ENCODE data around the gene PSMF1.

The PSMF1 gene

DNA sequence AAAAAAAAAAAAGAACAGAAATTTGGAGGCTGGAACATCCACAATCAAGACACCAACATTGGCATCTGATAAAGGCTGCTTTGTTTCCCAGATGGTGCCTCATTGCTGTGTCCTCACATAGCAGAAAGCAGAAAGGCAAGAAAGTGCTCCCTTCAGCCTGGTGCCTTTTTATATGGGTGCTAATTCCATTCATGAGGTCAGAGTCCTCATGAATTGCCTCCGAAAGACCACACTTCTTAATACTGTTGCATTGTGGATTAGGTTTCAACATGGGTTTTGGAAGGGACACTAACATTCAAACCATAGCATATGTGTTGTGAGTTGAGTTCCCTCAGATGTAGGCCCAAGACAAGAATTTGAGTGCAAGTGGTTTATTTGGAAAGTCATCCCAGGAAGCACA, 76.8 kb downstream of the PSMF1 start:
- DNase-seq, result no peak

DNA sequence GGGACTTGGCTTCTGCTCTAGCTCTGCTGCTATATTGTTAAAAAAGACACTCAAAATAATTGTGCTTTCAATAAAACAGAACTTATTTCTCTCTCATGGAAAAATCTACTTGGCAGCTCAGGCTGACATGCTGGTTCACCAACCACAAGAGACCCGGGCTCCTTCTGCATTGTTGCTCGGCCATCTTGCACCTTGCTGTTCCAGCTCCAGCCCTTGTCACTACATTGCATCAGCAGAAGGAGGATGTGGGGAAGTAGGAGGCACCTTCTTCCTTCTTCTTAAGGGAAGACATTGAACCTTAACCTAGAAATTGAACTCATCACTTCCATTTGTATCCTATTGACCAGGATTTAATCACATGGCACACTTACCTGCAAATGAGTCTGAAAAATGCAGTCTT, 78.2 kb downstream of the PSMF1 start:
- no peak for DNase-seq

DNA sequence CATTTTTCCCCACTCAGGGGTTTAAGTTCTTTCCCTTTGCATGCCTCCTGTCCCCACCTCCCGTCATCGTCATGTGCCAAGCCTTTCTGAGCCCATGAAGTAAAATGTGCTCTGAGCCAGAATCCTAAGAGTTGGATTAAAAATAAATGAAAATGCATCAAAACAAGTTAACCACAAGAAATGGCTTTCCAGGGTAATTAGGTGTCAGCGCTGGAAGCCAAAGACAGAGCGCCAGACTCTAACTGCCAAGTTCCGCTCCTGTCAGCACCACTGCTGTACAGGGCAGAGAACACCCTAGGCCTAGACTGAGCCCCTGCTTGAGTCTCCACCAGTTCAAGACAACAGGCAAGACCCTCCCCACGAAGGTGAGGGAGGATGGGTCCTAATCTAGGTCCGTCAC, 79.4 kb downstream of the PSMF1 start:
- DNase-seq, result no peak

DNA sequence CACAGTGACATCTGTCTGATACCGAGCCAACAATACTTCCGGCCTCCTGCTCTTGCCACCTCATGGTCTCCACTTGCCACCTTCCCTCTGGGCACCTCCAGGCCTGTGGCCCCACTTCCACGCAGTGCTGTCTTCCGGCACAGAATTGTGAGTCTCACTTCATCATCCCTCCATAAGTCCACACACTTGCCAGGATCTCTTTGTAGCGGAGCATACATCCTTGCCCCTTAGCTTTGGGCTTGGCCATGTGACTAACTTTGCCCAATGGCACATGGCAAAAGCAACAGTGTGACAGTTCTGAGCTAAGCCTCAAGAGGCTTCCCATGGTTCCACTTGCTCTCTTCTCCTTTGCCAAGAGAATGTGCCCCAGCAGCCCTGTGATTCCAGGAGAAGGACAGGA, 80.3 kb downstream of the PSMF1 start:
- no peak for DNase-seq

DNA sequence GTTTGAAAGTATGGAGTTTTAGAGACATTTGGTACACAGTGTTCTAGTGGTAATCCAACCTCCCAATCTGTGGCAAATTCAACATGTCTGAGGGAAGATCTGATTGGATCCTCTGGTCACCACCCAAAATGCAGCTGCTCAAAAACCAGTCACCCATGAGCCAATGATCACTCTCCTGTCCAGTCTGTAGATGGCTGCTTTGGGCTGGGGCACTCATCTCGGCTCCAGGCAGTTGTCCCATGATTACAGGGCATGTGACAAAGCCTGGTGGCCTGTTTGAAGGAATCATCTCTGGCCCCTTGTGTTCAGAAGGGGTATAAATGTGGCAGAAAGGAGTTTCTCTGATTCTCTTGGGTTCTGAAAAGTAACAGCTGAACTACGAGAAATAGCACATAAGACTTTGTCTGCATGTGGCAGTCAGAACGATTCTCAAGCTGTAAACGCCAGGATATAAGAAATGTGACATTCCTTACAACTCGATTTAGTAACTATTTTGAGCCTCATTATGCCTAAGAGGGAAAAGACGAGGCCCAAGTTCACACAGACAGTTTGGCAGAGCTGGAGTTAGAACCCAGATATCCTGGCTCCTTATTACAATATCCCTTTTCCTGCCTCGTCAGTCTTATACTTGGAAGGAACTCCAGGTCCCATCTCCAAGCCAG, 80.9 kb downstream of the PSMF1 start:
- DNase-seq, result no peak

DNA sequence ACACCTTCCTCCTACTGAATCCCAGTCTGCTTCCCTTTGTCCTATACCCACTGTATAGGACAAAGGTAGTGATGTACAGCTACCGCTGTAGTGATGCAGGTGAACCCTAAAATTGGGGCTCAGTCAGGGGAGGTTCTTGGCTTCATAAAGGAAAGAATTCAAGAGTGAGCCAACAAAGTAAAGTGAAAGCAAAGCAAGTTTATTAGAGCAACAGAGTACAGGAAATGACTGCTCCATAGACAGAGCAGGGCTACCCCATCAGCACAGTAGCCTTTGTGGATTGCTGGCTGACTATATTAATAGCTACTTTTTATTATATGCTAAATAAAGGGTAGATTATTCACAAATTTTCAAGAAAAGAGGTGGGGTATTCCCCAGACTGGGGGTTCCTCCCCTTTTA, 81.6 kb downstream of the PSMF1 start:
- DNase-seq, result no peak

DNA sequence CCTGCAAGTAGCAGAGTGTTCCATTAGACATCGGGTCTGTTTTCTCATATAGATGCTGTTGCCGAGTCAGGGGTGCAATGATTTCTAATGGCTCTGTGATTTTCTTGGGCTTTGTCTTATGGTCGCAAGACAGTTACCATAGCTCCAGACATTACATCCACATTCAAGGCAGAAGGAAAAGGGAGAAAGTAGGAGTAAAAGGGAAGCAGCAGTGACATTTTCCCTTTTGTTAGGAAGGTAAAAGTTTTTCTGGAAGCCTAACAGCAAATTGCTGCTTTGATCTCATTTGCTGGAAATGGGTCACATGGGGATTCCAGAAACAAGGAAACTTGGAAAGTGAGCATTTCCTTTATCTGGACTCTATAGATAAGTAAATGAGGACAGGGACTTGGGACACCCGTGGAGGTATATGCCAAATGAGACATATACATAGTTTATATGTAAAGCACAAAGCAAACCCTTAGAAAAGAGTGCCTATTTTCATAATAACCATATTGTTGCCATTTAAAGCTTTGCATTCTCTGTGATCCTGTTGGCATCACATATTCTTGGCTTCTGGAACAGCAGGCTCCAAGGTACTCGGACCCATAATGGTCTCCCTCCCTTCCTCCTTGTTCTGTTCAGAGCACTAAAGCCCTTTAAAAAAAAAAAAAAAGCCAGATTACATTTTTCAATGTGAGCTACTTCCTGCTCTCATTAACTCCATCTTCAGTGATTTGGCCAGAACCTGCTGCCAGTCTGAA, 84.5 kb downstream of the PSMF1 start, which contains the start of gene C20orf202:
Gene C20orf202 (plus strand): TSS at position 693 of the 743 bp plus-strand sequence. CDS start 132 bp downstream, outside the sequence.
- DNase-seq, result no peak

DNA sequence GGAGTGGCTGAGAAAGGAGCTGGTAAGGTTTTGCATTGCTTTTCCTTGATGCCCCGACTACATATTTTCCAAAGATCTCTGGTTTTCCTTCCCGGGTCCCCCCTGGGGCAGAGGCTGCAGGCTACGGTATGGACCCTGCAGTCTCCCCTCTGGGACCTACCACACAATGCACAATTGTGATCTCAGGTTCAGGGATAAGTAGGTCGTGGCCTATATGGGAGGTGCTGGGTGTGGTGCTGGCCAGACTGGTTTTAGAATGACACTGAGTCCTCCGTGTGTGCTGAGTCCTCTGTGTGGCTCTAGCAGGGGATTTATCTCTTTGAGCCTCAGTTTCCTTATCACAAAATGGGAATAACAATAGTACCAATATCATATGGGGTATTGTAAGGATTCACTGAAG, 85.2 kb downstream of the PSMF1 start:
- DNase-seq, result no peak

DNA sequence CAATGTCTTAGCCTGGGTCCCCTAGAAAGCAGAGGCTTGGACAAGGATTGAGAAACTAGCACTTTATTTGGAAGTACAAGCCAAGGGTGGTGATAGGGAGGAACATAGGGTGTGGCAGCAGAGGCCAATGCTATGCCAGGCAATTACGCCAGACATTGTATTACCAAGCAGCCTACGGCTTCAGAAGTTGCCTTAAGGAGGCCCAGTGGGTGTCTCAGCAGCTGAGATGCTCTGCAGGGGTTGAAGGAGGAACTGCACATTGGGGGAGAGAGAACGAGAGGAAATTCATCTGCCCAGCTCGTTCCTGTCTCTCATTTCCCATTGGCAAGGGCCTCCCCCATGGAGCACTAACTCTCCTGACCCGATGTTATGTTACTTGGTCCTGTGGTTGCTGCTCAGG, 85.7 kb downstream of the PSMF1 start:
- no peak for DNase-seq

DNA sequence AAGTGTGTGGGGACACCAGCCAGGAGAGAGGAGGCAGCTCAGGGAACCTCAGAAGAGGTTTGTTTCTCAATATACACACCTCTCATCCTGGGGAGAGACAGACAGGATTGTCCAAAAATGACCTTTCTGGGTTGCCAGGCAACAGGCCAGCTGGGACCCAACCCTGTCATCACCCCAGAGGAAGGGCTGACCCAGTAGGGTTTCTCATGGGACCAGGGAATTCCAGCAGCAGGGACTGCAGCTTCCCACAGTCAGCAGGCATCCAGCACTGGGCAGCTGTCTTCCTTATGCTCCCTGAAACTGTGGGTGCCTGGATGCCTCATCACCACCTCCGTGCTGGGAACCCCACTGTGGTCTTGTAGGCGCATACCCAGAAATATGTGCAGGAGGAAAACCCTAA, 86.2 kb downstream of the PSMF1 start:
- no peak for DNase-seq

DNA sequence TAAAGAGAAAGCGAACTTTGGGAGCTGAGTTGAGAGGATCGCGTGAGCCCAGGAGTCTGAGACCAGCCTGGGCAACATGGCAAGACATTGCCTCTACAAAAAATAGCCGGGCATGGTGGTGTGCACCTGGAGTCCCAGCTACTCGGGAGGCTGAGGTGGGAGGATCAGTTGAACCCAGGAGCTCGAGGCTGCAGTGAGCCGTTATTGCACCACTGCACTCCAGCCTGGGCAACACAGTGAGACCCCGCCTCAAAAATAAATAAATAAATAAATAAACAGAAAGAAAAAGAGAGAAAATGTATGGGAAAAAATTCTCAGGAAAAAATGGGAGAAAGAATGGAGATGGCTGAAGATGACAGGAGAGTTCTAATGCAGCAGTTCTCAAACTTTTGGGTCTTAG, 87.4 kb downstream of the PSMF1 start:
- no peak for DNase-seq

DNA sequence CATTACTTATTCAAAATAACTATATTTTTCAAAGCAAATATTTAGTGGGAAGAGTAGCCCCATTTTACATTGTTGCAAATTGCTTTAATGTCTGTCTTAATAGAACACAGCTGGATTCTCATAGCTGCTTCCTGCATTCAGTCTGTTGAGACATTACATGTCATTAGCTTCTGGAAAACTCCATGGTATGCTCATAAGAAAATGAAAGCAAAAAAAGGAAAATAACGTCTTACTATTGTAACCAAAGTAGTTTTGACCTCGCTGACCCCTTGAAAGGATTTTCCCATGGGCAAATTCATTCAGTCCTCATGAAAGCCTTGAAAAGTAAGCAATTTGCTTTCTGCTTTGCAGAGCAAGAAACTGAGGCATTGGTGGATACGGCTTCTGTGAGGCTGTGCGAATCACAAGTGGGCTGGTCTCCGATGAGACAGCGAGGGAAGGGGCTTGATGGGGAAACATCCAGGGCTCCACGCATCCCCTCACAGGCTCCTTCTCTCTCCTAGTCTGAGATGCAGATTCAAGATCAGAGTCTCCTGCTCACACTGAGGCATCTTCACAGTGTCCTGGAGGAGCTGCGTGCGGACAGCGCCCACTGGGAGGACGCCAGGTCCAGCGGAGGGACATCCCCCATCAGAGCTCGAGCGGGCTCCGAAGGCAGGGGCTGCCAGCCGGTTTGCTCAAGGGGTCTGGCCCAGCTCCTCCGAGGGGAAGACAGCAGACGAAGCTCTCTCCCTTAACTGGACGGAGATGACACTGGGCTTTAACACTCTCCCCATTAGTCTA, 88.2 kb downstream of the PSMF1 start:
- DNase-seq, result no peak

DNA sequence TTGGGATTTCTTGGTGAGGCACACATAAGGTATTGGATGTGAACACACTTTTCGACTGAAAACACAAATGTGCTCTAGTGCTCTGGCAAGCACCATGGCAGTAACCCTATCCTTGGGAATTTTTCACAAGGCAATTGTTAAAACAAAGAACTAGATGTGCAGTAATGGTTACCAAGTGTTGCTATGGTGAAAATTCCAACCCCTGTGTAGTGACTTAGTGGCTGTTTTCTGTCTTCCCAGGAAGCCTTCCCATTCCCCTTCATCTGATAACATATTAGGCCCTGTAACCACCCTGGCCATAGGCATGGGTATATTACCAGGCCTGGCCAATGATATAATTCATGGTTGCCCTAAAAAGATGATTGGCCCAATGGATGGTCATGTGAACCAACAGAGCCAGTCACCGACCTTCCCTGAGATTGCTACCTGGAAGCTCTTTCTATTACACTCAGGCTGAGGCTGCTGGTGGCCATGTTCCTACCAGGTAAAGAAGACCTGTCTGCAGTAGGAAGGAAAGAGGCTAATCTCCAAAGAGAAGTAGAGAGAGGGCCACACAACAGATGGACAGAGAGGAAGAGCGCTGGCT, 89.0 kb downstream of the PSMF1 start:
- DNase-seq, result no peak

DNA sequence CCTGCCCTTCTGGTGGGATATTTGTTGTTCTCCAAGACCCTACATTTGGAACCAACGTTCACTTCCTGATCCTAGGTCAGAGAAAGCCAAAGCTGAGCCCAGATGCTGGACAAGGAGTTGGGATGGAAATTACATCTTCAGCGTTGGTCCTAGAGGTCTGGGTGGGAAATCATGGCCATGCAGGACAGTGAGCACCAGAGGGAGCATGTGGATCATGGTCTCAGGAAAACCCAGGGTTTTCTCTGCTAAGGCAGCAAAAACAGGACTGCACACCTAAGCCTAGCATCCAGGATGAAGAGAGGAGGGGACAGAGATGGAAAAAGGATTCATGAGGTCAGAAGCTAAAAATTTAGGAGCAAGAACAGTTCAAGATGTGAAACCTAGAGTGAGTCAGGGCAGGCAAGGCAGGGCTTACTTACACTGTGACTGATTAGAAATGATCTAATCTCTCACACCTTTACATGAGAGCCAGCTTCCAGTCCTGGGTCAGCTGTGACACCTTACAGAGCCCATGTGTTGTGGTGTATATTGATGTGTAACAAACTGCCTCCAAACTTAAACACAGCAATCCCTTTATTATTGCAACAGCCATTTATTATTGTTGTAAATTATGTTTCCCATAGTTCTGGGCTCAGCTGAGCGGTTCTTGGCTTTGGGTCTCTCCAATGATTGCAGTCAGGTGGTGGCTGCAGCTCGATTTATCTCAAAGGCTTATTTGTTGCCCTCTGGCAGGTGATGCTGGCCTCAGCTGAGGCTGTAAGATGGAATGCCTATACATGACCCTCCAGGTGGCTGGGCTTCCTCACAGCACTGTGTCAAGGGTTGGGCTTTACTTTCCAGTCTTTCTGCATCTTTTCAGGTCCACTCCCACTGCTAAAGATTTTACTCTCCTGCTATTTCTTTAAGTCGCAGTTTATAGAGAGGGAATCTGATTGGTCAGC, 91.3 kb downstream of the PSMF1 start:
- no peak for DNase-seq

DNA sequence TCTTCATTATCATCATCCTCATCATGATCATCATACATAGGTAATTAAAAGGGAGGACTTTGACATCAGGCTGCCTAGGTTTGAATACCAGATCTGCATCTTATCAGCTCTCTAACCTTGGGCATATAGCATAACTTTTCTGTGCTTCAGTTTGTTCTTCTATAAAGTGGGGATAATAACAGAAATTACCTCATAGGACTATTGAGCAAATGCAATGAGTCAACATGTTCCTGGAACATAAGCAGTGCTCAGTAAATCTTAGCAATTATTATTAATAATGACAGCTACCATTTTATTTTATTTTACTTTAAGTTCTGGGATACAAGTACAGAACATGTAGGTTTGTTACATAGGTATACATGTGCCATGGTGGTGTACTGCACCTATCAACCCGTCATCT, 92.1 kb downstream of the PSMF1 start:
- DNase-seq, result no peak

DNA sequence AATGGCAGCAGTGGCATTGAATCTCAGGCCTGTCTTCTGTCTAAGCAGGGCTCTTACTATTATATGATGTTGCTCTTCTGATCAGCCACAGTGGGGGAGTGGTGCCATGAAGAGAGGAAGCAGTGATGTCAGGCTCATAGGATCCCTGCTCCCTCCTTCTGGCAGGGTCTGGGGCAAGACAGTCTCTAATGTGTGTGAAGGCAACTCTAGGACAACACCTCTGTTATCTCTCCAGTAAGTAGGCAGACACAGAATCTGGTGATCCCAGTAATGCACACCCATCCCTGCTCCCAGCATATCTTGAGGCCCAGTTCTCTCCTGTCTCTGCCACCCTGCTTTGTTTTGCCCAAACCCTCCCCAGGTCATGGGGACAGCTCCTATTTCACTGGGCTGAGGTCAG, 93.6 kb downstream of the PSMF1 start:
- DNase-seq, result no peak

DNA sequence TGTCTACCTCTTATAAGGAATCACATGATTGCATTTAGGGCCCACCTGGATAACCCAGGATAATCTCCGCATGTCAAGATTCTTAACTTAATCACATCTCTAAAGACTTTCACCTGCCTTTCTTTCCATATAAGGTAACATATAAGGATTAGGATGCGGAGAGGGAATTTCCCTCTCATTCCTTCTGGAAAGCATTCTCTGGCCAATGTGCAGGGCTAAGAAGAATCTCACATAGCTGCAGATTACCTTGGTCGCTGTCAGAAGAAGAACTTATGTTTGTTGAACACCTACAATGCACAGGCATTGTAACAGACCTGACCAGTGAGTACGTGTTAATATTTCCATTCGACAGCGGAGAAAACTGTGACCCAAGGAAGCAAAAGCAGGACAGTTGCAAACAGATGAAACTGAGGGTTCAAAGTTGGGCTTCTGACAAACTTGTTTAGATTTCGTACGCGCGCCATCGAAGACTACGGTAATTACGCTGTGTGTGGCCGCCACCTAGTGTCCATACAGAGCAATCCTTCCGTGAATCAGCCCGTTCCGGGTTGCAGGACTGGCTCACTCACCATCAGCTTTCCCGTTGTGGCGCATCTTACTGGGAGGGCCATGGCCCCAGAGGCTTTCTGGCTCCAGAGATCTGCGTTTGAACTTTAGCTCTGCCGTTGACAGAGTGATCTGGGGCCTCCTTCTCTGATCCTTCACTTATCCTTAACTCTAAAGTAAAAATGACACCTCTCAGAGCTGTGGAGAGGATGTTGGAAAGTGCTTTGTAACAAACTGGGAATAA, 94.4 kb downstream of the PSMF1 start:
- peak; percentile 57 for DNase-seq

DNA sequence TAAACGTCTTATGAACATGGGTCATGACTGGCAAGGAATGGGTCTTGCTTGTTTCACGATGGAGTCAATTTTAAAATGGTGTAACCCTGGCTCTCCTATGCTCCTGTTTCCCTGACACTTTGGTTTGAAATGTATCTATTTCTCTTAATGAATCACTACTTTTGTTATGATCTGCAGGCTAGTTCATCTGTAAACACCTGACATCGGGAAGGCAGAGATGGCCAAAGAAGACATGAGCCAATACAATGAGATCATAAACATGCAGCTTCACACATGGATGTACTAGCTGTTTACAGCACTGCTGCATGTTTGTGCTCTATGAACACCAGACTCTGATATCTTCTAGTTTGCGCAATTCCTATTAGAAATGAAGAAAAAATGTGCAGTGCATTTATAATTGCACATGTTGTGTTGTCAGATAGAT, 96.4 kb downstream of the PSMF1 start:
- DNase-seq, result no peak

DNA sequence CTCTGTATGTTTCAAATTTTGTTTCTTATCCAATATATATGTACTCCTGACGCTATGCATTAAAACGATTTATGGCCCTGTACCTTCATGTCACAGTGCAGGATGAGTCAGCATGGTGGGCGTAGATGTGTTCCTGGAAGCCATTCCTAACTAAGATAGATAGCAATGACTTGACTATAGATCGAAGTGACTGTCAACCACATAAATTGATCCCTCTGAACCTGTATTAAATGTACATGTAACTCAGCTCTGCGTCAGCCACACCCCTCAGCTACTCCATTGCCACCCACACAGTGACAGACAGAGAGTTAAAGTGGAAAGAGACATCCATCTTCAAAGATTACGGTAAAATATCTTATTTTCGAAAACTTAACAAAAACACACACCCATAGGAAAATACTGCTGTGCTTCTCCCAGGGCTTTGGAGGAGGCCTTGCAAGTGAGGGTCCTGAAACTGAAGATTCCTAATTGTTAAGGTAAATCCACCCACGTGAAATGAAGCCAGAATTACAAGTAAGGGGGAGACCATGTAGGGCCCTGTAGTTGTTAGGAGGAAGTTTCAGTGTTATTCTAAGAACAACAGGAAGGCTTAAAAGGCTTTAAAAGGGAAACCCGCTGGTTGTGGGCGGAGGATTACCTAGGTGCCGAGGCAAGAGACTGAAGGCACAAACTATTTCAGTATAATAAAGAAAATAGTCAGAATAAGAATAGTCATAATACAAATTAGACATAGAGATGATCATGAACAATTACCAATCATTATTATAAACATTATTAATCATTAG, 97.2 kb downstream of the PSMF1 start:
- no peak for DNase-seq
